HCT116 (cell line): ENCODE results near the gene MPV17L2. TPM values are rescaled to one million over a fixed set of nuclear protein-coding genes. Genes with fewer than 3 reads are reported as not detected.

Source experiments
- ATAC-seq: fragments of 200-7000 bp; cut with Tn5 transposase; 2 replicates; pipeline ENCODE4 v1.9.1; 2020; ENCODE audit warnings: mild to moderate bottlenecking, moderate library complexity
- BruUV-seq: library from RNA; stranded (reverse); fragments of 400-500 nt; replicated peaks from 2 replicates; lab custom pipeline; 2021; lab: Mats Ljungman, UMichigan
- CTCF ChIA-PET: fragments of 300-600 bp; sonication (Branson Sonifier 250); formaldehyde crosslinking; loops from one replicate; lab custom pipeline; 2021; ENCODE audit warnings: antibody characterized with exemption; lab: Charles Lee
- POLR2A ChIA-PET: fragments of 300-600, 350-600 bp; sonication (Branson Sonifier 250); formaldehyde crosslinking; loops from one replicate; lab custom pipeline; 2021; ENCODE audit warnings: antibody characterized with exemption; lab: Charles Lee
- RAD21 ChIA-PET, 2 experiments: fragments of 300-600 bp; sonication (Branson Sonifier 250); formaldehyde crosslinking; loops; one replicate each; lab custom pipeline; 2023; ENCODE audit warnings: low total read pairs in 2 of 2; ENCODE audit not compliant: uncharacterized antibody in 2 of 2, unreplicated experiment in 2 of 2, low non-redundant PET in 1 of 2; lab: Charles Lee
- DNase-seq: peaks from one replicate; pipeline ENCODE4 v3.0.0-alpha.2; 2010; ENCODE audit warnings: low read depth, low spot score
- H2AFZ ChIP-seq: fragments of 200-600 bp; shearing (Covaris generic), sonication (generic); 2 replicates; pipeline ENCODE4 v1.6.1; 2017; ENCODE audit warnings: low read depth, mixed run types, mixed read lengths, antibody characterized with exemption, low read length; ENCODE audit not compliant: poor library complexity, severe bottlenecking
- H3K27ac ChIP-seq: 2 replicates; pipeline ENCODE4 v1.5.1; 2012; ENCODE audit warnings: low read depth, low read length
- H3K27me3 ChIP-seq: fragments of 200-600 bp; sonication (generic); 2 replicates; pipeline ENCODE4 v1.6.1; 2016; ENCODE audit warnings: mixed run types, low read length, mixed read lengths; ENCODE audit not compliant: insufficient read depth
- H3K36me3 ChIP-seq, 2 experiments: fragments of 200-500 bp in 1 of 2; fragments of 200-600 bp in 1 of 2; sonication (Bioruptor generic) in 1 of 2; sonication (generic) in 1 of 2; 2 replicates each; pipeline versions ENCODE4 v1.5.1 to v1.6.1; 2014 to 2016; ENCODE audit warnings: low read length in 2 of 2, inconsistent platforms in 1 of 2, mixed read lengths in 1 of 2, mixed run types in 1 of 2; ENCODE audit not compliant: insufficient read depth in 2 of 2, control insufficient read depth in 1 of 2
- H3K4me1 ChIP-seq, 2 experiments: fragments of 200-600 bp in 1 of 2; sonication (generic) in 1 of 2; 2 replicates each; pipeline versions ENCODE4 v1.5.1 to v1.6.1; 2012 to 2017; ENCODE audit warnings: low read length in 2 of 2, inconsistent platforms in 1 of 2, mild to moderate bottlenecking in 1 of 2, mixed read lengths in 1 of 2, mixed run types in 1 of 2, moderate library complexity in 1 of 2; ENCODE audit not compliant: insufficient read depth in 2 of 2, control insufficient read depth in 1 of 2
- H3K4me2 ChIP-seq: fragments of 200-600 bp; sonication (generic); 2 replicates; pipeline ENCODE4 v1.6.1; 2017; ENCODE audit warnings: mixed run types, low read length, mixed read lengths
- H3K4me3 ChIP-seq, 2 experiments: fragments of 200-600 bp in 1 of 2; sonication (generic) in 1 of 2; replicated peaks in 1 of 2; 2 replicates each; pipeline ENCODE4 v1.5.1; 2011 to 2016; ENCODE audit warnings: low read length in 2 of 2, control low read depth in 1 of 2, low read depth in 1 of 2, mild to moderate bottlenecking in 1 of 2, mixed read lengths in 1 of 2, mixed run types in 1 of 2
- H3K79me2 ChIP-seq: fragments of 200-600 bp; sonication (generic); 2 replicates; pipeline ENCODE4 v1.6.1; 2017; ENCODE audit warnings: mild to moderate bottlenecking, mixed run types, low read length, moderate library complexity, mixed read lengths; ENCODE audit not compliant: insufficient read depth
- H3K9ac ChIP-seq: fragments of 200-600 bp; sonication (generic); 2 replicates; pipeline ENCODE4 v1.6.1; 2016; ENCODE audit warnings: low read length, mixed read lengths
- H3K9me2 ChIP-seq: fragments of 200-600 bp; sonication (generic), shearing (Covaris generic); 2 replicates; pipeline ENCODE4 v1.6.1; 2017; ENCODE audit warnings: mixed run types, mild to moderate bottlenecking, moderate library complexity; ENCODE audit not compliant: insufficient read depth
- H3K9me3 ChIP-seq, 2 experiments: fragments of 200-500 bp in 1 of 2; fragments of 200-600 bp in 1 of 2; sonication (Bioruptor generic) in 1 of 2; sonication (generic) in 1 of 2; 2 replicates each; pipeline ENCODE4 v1.6.1; 2014 to 2017; ENCODE audit warnings: low read length in 2 of 2, mixed read lengths in 2 of 2, inconsistent platforms in 1 of 2, low read depth in 1 of 2, mild to moderate bottlenecking in 1 of 2, mixed run types in 1 of 2, moderate library complexity in 1 of 2; ENCODE audit not compliant: control insufficient read depth in 1 of 2, insufficient read depth in 1 of 2
- H4K20me1 ChIP-seq: fragments of 200-600 bp; sonication (generic), shearing (Covaris generic); 2 replicates; pipeline ENCODE4 v1.6.1; 2017; ENCODE audit warnings: mixed run types, mild to moderate bottlenecking, moderate library complexity; ENCODE audit not compliant: insufficient read depth
- CTCF ChIP-seq, 3 experiments: fragments of 200-600 bp in 1 of 3; sonication (generic) in 1 of 3; IDR thresholded peaks in 2 of 3; conservative IDR thresholded peaks in 1 of 3; 2 replicates each; pipeline ENCODE4 v1.5.1; 2012 to 2017; ENCODE audit warnings: low read depth in 2 of 3, low read length in 2 of 3, antibody characterized with exemption in 1 of 3, borderline replicate concordance in 1 of 3, control low read depth in 1 of 3, mild to moderate bottlenecking in 1 of 3, mixed read lengths in 1 of 3, mixed run types in 1 of 3, moderate library complexity in 1 of 3; ENCODE audit not compliant: insufficient read depth in 1 of 3
- RAD21 ChIP-seq: IDR thresholded peaks from 2 replicates; pipeline ENCODE4 v1.6.1; 2012; ENCODE audit warnings: low read depth, mild to moderate bottlenecking
- ZNF274 ChIP-seq: fragments of 200-500 bp; sonication (Bioruptor generic); IDR thresholded peaks from 2 replicates; pipeline ENCODE4 v1.6.1; 2014; ENCODE audit warnings: mild to moderate bottlenecking, low read depth, low read length, inconsistent platforms
- intact Hi-C: fragments of 100-400 bp; cut with micrococcal nuclease; formaldehyde crosslinking; loops from 2 replicates; pipeline ENCODE4 v1.10.0; 2022
- total RNA-seq: library from RNA; stranded (reverse); gene quantifications from one replicate; pipeline ENCODE4 v1.2.1, GENCODE V29; 2021; ENCODE audit not compliant: unreplicated experiment

Gene MPV17L2
- total RNA-seq, 1 experiment from 2014 or later, result 18.7 TPM

GRCh38 chr19:18167975-18168645, 24.9 kb upstream of the MPV17L2 start:
- H3K9me3 ChIP-seq, result no peaks in the 10 kb centered on the region
- DNase-seq (no peak), ATAC-seq (peak; percentile 91)
- H3K9me2 ChIP-seq, result no peaks in the 10 kb centered on the region
- ChIA-PET RAD21 (interaction anchor here (0.6 to 1.3 kb wide), 3 partner anchors 13 to 55 kb away, joined by 3 to 8 read pairs (median 4); no protein-coding TSS in a partner anchor), POLR2A (no interaction called here), CTCF (interaction anchor here (0.8 to 2.0 kb wide), 4 partner anchors 16 to 160 kb away, joined by 3 to 24 read pairs (median 5); partner anchors contain the start of genes MPV17L2 and PIK3R2)
- H3K4me3 ChIP-seq, result no peak overlapping the region
- no peaks in the 10 kb centered on the region for H3K27me3 ChIP-seq
- no peaks in the 10 kb centered on the region for H3K79me2 ChIP-seq
- H3K4me2 ChIP-seq, result no peak overlapping the region
- no peak overlapping the region for H3K9ac ChIP-seq
- no peak overlapping the region for H3K27ac ChIP-seq
- H4K20me1 ChIP-seq, result no peaks in the 10 kb centered on the region
- intact Hi-C loops, result loop anchor here (1.0 kb wide), 1 partner anchor 55 kb away; no protein-coding TSS in a partner anchor
- H3K4me1 ChIP-seq, result peaks cover 0 to 2% of the 10 kb centered on the region in 2 experiments; a peak in 2 of 4 replicates
- no TSS peak for BruUV-seq
- TF ChIP-seq CTCF (IDR thresholded peaks at IDR 0.05 in 2 of 3, conservative IDR thresholded peaks at IDR 0.05 in 1 of 3; ENCODE audit: borderline replicate concordance in 1 of 3, insufficient read depth in 1 of 3, low read depth in 2 of 3, low read length in 2 of 3), result peak; percentile 58 to 82 (median 75)
- TF ChIP-seq ZNF274, result no peak
- peak; percentile 75 for TF ChIP-seq RAD21
- no peak overlapping the region for H2AFZ ChIP-seq
- peaks cover 11 to 25% of the 10 kb centered on the region in 2 experiments; a peak in 3 of 4 replicates for H3K36me3 ChIP-seq
